ENCODE results near the gene STK32B.

DNA sequence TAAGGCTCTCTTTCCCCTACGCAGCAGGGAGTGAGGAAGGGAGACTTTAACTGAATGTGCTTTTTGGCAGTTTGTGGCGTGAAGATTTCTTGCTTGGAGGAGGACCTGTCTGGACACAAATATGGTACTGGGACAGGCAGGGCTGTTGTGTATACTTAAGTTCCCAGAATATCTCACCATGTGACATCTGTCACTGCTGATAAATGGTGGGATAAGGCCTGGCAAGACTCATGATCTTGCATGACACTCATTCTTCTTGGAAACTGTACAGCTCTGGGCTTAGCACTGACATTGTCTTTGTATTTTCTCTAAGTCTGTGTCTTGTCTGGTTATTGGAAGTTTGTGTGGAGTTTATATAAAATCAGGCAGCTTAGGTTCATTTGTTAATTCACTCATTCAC lies 93.1 kb downstream of the STK32B start:
- TF ChIP-seq, protein P1, sequence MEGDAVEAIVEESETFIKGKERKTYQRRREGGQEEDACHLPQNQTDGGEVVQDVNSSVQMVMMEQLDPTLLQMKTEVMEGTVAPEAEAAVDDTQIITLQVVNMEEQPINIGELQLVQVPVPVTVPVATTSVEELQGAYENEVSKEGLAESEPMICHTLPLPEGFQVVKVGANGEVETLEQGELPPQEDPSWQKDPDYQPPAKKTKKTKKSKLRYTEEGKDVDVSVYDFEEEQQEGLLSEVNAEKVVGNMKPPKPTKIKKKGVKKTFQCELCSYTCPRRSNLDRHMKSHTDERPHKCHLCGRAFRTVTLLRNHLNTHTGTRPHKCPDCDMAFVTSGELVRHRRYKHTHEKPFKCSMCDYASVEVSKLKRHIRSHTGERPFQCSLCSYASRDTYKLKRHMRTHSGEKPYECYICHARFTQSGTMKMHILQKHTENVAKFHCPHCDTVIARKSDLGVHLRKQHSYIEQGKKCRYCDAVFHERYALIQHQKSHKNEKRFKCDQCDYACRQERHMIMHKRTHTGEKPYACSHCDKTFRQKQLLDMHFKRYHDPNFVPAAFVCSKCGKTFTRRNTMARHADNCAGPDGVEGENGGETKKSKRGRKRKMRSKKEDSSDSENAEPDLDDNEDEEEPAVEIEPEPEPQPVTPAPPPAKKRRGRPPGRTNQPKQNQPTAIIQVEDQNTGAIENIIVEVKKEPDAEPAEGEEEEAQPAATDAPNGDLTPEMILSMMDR (conservative IDR thresholded peaks at IDR 0.05; ENCODE audit: low read length), result no peak
- no peak for TF ChIP-seq EZH2phosphoT487 (IDR thresholded peaks at IDR 0.05; ENCODE audit: borderline replicate concordance)

Measured in Loucy (cell line).